Limb (tissue), 2 donors: ENCODE results near the gene RELN.

Experiments
- DNase-seq, 2 donors: peaks; one replicate each; pipeline ENCODE4 v3.0.0-alpha.2; 2016; ENCODE audit errors: extremely low spot score in 2 of 2

RELN gene

GRCh38 chr7:103727982-103728610, 261.4 kb downstream of the RELN start:
- no peak for DNase-seq

- no peak for DNase-seq
Measured at GRCh38 chr7:103719070-103719469, 270.4 kb downstream of the RELN start.

GRCh38 chr7:103718482-103719061, 270.9 kb downstream of the RELN start:
- DNase-seq, result no peak

DNA sequence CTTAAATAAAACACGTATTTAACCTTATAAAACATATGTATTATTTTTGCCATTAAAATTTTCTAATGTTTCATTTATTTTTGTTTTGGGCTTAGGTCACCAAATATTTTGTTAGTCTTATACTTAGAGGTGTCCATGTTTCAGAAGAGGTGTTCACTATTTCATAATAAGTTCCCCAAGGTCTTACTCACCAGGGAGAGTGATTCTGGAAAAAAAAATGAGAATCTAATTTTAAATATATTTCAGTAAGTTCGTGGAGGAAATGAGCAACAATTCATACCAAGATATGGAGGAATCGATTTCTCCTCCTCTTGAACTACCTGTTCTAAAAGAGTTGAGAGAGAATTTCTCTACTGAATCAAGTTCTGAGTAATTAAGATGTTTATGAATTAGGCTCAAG, 271.9 kb downstream of the RELN start:
- DNase-seq, result no peak

DNA sequence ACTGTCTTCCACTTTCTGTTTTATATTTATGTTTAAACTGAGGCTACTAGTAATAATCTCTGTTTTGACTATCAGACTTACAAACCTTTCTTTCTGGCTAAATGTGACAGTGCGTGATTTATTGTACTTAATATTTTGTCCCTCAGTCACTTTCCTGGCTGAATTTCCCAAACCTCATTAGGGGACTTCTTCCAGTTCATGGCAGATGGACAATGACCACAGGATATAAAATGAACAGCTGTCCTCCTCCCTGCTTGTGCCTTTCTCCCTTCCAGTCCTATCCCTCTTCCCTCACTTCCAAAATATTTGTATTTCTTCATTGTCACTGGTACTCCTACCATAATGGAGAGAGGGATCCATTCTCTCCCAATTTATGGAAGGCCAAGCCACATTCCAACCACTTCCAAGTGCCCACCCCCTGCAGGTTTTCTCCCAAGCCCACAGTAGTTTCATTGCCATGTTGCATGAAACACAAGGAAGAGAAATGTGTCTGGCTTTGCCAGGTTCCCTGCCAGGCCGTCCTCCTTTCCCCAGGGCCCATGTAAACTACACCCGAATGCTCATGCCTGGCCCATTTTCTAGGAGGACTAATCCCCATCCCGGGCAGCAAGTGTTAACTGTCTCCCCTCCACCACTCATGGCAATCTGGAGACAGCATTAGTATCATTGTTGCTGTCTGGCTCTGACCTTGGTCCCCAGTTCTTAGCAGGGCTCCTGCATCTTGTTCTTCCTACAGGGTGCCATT, 273.9 kb downstream of the RELN start:
- DNase-seq, result no peak

GRCh38 chr7:103714376-103714927, 275.0 kb downstream of the RELN start:
- DNase-seq, result no peak

GRCh38 chr7:103712991-103713778, 276.3 kb downstream of the RELN start:
- DNase-seq, result no peak

DNA sequence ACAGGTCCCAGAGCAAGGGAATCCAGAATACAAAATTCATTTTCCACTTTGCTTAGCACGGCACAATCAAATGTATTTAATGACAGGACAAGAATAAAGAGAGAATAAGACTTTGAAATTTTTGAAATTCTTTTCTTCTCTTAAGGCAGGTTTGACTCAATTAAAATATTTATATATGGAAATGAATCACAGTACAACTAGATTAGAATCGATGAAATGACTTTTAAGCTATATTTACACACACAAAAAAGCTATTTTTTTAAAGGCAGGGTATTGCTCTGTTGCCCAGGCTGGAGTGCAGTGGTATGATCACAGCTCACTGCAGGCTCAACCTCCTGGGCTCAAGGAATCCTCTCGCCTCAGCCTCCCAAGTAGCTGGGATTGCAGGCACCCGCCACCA, 278.0 kb downstream of the RELN start:
- no peak for DNase-seq

DNA sequence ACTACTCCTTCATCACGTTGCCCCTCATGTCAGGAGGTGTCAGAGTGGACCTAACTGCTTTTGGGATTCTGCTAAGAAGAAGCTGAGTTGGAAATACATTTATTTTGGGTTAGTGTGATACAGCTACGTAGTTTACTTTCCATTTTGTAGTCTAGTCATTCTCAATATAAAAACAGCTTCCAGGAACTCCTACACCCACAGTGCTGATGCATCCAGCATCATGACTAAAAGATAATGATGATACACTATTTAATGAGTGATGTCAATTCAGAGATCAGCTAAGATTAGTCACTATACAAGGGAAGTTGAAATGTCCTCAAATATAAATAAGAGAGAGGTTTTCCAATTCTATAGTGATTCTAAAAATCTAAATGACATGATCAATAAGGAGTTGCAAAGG, 279.2 kb downstream of the RELN start:
- no peak for DNase-seq

GRCh38 chr7:103706805-103707204, 282.7 kb downstream of the RELN start:
- no peak for DNase-seq

DNA sequence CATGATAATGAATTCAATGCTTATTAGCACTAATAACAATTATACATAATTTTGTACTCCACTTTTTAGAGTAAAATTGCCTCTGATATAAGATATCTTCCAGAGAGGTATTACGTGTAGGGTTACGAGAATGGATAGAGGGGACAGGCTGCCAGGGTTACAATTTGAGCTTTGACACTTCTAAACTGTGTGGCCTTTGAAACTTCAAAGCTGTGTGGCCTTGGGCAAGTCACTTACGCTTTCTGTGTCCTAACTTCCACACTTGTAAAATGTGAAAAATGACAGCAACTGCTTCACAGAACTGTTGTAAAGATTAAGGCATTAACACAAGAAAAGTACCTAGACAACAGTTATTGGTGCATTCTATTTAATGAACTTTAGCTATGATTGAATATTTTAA, 283.9 kb downstream of the RELN start:
- no peak for DNase-seq

- DNase-seq, result no peak
Measured at GRCh38 chr7:103704701-103705100, 284.8 kb downstream of the RELN start.

DNA sequence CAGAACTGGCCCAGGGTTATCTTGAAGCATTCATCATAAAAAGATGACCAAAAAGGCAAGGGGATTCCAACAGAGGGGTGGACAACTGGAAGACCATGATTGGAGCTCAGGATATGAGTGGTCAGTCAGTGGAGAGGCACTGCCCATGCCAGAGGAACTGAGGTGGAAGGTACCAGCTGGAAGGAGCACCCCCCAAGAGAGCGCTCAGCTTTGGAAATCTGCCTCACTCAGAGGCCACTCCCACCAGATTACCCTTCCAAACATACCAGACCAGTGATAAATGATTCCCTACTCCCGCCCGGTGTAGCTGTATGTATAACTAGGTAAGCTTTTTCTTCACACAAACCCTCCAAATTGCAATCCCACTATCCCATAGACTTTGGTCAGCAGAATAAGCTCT, 286.5 kb downstream of the RELN start:
- DNase-seq, result no peak

DNA sequence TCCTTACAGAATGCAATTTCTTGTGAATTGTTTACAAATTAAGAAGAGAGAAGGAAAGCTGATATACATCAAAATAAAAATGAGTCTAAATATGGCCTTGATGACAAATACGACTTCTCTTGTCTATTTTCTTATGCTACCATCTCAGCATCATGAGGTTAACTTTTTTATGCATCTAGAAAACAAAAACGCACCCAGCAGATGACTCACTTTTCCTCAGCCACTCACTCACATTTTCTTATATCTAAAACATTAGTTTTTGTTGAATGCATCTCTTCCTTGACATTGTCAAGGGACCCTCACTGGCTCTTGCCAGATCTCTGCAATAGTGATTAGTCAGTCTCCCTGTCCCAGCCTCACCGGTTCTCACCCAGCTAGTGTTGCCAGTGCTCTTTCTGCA, 287.0 kb downstream of the RELN start:
- DNase-seq, result no peak

GRCh38 chr7:103699032-103699431, 290.4 kb downstream of the RELN start:
- DNase-seq, result no peak

DNA sequence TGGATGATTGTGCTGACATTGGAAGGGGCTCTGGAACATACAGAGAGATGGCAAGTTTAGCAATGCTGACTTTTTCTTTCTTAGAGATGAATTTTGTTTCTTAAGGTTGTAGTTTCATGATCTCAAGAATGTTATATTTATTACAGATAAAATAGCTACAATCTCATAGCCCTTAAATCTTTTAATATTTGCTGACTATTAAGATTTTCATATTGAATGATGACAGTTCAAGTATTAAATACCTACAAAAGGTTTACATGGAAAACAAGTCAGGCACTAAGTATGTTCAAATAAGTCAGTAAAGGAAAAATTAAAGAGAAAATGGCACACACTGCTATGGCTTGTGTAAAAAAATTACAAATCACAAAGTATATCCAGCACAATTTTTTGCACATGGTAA, 291.4 kb downstream of the RELN start:
- no peak for DNase-seq

DNA sequence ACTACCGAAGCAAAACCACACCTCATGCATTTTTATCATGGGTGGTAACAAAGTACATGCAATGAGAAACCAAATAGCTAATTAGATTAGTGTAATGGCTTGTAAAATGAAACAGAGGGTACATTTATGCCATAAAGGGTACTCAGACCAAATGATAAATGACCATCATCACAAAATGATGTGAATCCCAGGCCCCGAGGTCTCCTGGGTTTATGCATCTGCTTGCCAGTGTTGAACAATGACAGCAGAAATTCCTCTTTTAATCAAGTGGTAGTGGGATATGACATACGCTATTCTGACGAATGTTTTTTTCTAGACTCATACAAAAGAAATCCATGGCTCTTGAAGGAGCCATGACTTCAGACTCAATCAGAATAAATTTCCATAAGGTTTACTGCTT, 293.9 kb downstream of the RELN start:
- no peak for DNase-seq

DNA sequence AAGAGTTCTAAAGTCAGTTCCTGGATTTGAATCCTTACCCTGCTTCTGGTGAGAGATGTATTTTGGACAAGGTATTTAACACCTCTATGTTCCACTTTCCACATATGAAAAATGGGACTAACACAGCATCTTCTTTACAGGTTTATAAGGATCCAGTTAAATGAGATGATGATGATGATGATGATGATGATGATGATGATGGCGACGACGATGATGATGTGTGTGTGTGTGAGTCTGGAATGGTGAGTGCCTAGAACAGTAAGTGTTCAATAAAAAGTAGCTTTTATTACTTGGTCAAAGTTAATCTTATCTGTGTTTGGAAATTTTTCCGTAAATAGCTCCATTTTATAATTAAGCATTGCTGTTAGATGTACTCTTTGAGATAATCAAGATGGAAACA, 295.2 kb downstream of the RELN start:
- DNase-seq, result no peak

DNA sequence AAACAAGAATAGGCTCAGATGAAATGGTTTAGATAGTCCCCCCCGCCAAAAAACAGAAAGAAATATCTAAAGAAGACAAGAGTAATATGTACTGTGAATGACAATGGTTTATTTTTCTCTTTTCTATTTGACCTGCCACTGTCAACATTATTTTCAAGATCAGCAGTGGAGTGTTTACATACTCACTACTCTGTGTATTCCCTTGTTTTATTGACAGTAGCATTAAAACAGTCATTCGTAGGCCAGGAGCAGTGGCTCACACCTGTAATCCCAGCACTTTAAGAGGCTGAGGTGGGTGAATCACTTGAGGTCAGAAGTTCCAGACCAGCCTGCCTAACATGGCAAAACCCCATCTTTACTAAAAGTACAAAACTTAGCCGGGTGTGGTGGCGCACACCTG, 298.2 kb downstream of the RELN start:
- DNase-seq, result no peak

DNA sequence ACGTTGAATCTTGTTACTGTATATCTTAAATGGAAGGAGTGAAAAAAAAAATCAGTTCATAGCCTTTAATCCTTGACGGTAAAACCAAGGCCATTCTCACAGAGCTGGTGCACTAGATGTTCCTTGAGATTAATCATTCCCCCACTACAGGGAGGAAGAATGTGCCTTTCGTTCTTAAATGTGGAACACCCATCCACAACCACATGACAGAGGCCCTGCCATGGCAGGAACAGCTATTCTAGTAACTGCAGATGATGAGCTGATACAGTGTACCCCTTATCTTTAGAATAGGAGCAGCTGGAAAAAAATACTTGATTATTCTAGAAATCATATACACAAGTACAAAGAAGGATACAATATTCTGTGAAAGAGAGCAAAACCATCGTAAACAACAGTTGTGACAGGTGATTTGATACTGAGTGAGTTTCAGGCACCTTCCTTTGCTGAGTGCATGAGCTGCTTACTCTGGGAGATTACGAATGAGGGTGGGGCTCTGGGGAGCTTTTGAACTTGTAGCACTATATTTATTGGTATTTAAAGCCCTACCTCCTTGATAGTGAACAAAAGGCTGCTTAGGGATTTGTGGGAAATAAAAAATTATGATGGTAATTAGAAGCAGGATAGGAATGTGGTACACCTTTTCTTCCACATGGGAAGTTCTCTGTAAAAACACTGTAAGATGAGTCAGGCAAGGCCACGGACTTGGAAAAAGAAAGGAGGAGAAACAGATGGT, 299.1 kb downstream of the RELN start:
- DNase-seq, result no peak

- no peak for DNase-seq
Measured at GRCh38 chr7:103689255-103689654, 300.2 kb downstream of the RELN start.
